ENCODE measurements around the gene CALML3.

The CALML3 gene

DNA sequence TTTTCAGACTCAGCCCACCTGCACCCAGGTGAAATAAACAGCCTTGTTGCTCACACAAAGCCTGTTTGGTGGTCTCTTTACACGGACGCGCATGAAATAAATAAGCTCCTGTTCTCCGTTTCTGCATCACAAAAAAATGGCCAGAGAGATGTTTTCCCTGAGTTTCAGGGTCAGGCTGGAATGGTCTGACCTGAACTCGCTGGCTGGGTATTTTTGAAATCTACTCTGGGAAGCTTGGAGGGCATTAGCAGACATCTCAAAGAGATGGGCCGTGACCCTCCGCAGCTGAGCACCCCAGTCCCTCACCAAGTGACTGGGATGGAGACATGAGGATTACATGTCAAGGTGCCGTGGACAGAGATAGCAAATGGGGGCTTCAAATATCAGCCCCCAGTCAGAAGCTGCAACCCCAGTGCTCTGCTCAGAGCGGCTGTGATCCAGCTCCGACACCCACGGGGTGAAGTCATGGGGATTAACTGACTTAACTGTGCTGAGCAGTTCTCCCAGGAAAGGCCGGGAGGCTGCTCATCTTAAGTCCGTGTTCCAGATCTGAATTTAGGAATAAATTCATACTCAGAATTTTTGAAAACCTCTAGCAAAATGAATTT is 47.7 kb upstream of the CALML3 start:
- Histone ChIP-seq H3K18ac (ENCODE audit: low read depth in 1 of 2, low read length in 2 of 2) (no peak overlapping the region), H3K14ac (ENCODE audit: low read length in 2 of 2) (no peak overlapping the region), H2BK12ac (ENCODE audit: low read length in 2 of 2) (no peak overlapping the region), H2AFZ (ENCODE audit: low read depth, low read length) (no peak overlapping the region), H2AK5ac (ENCODE audit: low read length, severe bottlenecking) (no peak overlapping the region), H3K4me2 (ENCODE audit: low read length, poor library complexity, severe bottlenecking) (no peak overlapping the region), H2BK15ac (ENCODE audit: low read depth, poor library complexity, severe bottlenecking) (no peak overlapping the region), H3K9ac (ENCODE audit: low read length) (no peak overlapping the region), H3K9me3 (ENCODE audit: control insufficient read depth, low read length) (no peaks in the 10 kb centered on the region), H3K23ac (ENCODE audit: low read length in 2 of 2) (no peak overlapping the region), H4K8ac (ENCODE audit: low read length) (no peak overlapping the region), H3K36me3 (ENCODE audit: control insufficient read depth in 1 of 2, insufficient read depth in 2 of 2, low read depth in 1 of 2, low read length in 2 of 2) (no peaks in the 10 kb centered on the region), H4K91ac (ENCODE audit: low read length) (no peak overlapping the region), H3K4ac (ENCODE audit: low read depth in 1 of 2, low read length in 2 of 2) (no peak overlapping the region), H3K27ac (ENCODE audit: low read length, poor library complexity, severe bottlenecking) (no peak overlapping the region), H3K79me1 (replicated peaks; ENCODE audit: low read length, poor library complexity, severe bottlenecking) (no peaks in the 10 kb centered on the region), H2BK120ac (ENCODE audit: low read depth, low read length) (no peak overlapping the region), H2BK5ac (ENCODE audit: low read depth, low read length, poor library complexity, severe bottlenecking) (no peak overlapping the region), H3K4me3 (ENCODE audit: insufficient read depth in 1 of 2, low read depth in 1 of 2, low read length in 2 of 2) (no peak overlapping the region), H3K27me3 (ENCODE audit: control insufficient read depth in 1 of 2, insufficient read depth in 1 of 2, low read length in 2 of 2) (no peaks in the 10 kb centered on the region), H3K4me1 (ENCODE audit: control insufficient read depth, insufficient read depth, low read depth, low read length) (no peaks in the 10 kb centered on the region)
- WGBS, result 78% methylated on average over 13 of the region's 13 CpGs
- DNase-seq, result no peak

DNA sequence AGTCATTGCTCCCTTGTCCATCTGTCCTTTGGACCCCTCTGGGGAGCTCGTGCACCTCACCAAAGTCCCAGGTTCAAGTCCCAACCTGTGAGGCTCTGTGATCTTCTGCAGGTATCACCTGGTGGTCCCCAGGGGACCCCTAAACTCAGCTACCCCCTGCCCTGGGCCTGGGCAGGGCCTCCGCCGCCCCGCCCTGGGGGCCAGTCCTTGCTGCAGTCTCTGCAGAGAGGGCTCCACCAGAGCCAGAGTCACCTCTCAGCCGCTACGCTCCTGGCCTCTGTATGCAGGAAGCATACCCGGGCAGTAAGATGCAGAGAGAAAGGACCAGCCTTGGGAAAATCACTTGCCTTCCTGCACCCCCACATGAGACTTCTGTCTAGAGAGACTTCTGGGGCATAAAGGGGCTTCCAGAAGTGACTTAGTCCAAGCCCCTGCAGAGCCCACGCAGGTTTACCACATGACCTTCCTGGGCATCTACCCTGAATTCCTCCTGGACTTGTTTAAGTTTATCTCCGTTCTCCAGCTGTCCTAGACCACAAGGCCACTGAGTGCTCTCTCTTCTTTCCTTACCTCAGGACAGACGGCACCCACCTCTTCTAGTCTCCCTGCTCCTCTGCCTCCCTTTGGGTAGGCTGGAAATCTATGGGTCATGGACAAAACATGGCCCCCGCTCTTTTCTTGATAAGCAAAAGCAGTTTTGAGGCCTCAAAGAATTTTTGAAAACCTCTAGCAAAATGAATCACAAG is 46.6 kb upstream of the CALML3 start:
- Histone ChIP-seq H3K4me3 (ENCODE audit: insufficient read depth in 1 of 2, low read depth in 1 of 2, low read length in 2 of 2) (no peak overlapping the region), H3K23ac (ENCODE audit: low read length in 2 of 2) (peak overlapping the region in 1 of 2 experiments; percentile 59), H3K9ac (ENCODE audit: low read length) (no peak overlapping the region), H3K14ac (ENCODE audit: low read length in 2 of 2) (no peak overlapping the region), H3K18ac (ENCODE audit: low read depth in 1 of 2, low read length in 2 of 2) (no peak overlapping the region), H2BK120ac (ENCODE audit: low read depth, low read length) (no peak overlapping the region), H2BK12ac (ENCODE audit: low read length in 2 of 2) (no peak overlapping the region), H2BK5ac (ENCODE audit: low read depth, low read length, poor library complexity, severe bottlenecking) (no peak overlapping the region), H3K27ac (ENCODE audit: low read length, poor library complexity, severe bottlenecking) (no peak overlapping the region), H2AFZ (ENCODE audit: low read depth, low read length) (no peak overlapping the region), H3K27me3 (ENCODE audit: control insufficient read depth in 1 of 2, insufficient read depth in 1 of 2, low read length in 2 of 2) (no peaks in the 10 kb centered on the region), H3K4me2 (ENCODE audit: low read length, poor library complexity, severe bottlenecking) (no peak overlapping the region), H3K4me1 (ENCODE audit: control insufficient read depth, insufficient read depth, low read depth, low read length) (no peaks in the 10 kb centered on the region), H2AK5ac (ENCODE audit: low read length, severe bottlenecking) (no peak overlapping the region), H3K79me1 (replicated peaks; ENCODE audit: low read length, poor library complexity, severe bottlenecking) (no peaks in the 10 kb centered on the region), H2BK15ac (ENCODE audit: low read depth, poor library complexity, severe bottlenecking) (no peak overlapping the region), H3K9me3 (ENCODE audit: control insufficient read depth, low read length) (peaks cover 3% of the 10 kb centered on the region), H3K4ac (ENCODE audit: low read depth in 1 of 2, low read length in 2 of 2) (no peak overlapping the region), H3K36me3 (ENCODE audit: control insufficient read depth in 1 of 2, insufficient read depth in 2 of 2, low read depth in 1 of 2, low read length in 2 of 2) (no peaks in the 10 kb centered on the region), H4K8ac (ENCODE audit: low read length) (no peak overlapping the region), H4K91ac (ENCODE audit: low read length) (no peak overlapping the region)
- 90% methylated on average over 11 of the region's 11 CpGs for WGBS
- DNase-seq, result no peak

DNA sequence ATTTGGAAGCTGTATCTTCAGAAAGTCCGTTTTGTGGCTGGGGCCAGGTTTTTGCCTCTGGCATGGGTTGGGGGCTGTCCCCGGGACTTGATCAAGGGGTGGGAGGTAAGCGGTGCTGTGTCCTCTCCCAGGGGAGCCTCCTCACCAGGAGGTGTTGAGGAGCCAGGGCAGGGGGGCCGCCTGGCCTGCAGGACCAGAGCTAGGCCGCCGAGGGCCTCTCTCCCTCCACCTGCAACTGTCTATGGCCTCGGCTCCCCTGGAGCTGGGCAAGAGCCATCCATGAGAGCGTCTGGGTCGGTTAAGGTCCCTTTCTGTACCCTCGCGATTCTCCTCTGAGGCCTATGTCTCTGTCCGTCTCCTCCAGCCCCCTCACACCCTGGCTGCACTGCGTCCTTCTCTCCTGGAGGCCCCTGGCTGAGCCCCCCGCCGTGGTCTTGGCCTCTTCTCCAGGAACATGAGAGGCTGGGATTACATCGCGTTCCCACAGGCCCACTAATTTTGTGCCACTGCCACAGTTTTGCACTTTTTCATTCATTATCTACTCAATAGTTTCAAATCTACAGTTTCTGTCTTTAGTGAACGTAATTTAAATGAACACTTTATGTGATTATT is 46.0 kb upstream of the CALML3 start:
- Histone ChIP-seq H3K18ac (ENCODE audit: low read depth in 1 of 2, low read length in 2 of 2) (no peak overlapping the region), H4K91ac (ENCODE audit: low read length) (peak overlapping the region; percentile 19), H2BK5ac (ENCODE audit: low read depth, low read length, poor library complexity, severe bottlenecking) (no peak overlapping the region), H2AFZ (ENCODE audit: low read depth, low read length) (no peak overlapping the region), H3K4me2 (ENCODE audit: low read length, poor library complexity, severe bottlenecking) (no peak overlapping the region), H2AK5ac (ENCODE audit: low read length, severe bottlenecking) (no peak overlapping the region), H3K4me3 (ENCODE audit: insufficient read depth in 1 of 2, low read depth in 1 of 2, low read length in 2 of 2) (no peak overlapping the region), H3K79me1 (replicated peaks; ENCODE audit: low read length, poor library complexity, severe bottlenecking) (no peaks in the 10 kb centered on the region), H3K14ac (ENCODE audit: low read length in 2 of 2) (no peak overlapping the region), H2BK12ac (ENCODE audit: low read length in 2 of 2) (no peak overlapping the region), H3K27ac (ENCODE audit: low read length, poor library complexity, severe bottlenecking) (no peak overlapping the region), H3K4me1 (ENCODE audit: control insufficient read depth, insufficient read depth, low read depth, low read length) (no peaks in the 10 kb centered on the region), H2BK15ac (ENCODE audit: low read depth, poor library complexity, severe bottlenecking) (no peak overlapping the region), H3K4ac (ENCODE audit: low read depth in 1 of 2, low read length in 2 of 2) (no peak overlapping the region), H3K36me3 (ENCODE audit: control insufficient read depth in 1 of 2, insufficient read depth in 2 of 2, low read depth in 1 of 2, low read length in 2 of 2) (no peaks in the 10 kb centered on the region), H3K9me3 (ENCODE audit: control insufficient read depth, low read length) (peaks cover 3% of the 10 kb centered on the region), H2BK120ac (ENCODE audit: low read depth, low read length) (no peak overlapping the region), H3K27me3 (ENCODE audit: control insufficient read depth in 1 of 2, insufficient read depth in 1 of 2, low read length in 2 of 2) (no peaks in the 10 kb centered on the region), H4K8ac (ENCODE audit: low read length) (peak overlapping the region; percentile 60), H3K23ac (ENCODE audit: low read length in 2 of 2) (no peak overlapping the region), H3K9ac (ENCODE audit: low read length) (no peak overlapping the region)
- 95% methylated on average over 17 of the region's 18 CpGs for WGBS
- DNase-seq, result no peak

DNA sequence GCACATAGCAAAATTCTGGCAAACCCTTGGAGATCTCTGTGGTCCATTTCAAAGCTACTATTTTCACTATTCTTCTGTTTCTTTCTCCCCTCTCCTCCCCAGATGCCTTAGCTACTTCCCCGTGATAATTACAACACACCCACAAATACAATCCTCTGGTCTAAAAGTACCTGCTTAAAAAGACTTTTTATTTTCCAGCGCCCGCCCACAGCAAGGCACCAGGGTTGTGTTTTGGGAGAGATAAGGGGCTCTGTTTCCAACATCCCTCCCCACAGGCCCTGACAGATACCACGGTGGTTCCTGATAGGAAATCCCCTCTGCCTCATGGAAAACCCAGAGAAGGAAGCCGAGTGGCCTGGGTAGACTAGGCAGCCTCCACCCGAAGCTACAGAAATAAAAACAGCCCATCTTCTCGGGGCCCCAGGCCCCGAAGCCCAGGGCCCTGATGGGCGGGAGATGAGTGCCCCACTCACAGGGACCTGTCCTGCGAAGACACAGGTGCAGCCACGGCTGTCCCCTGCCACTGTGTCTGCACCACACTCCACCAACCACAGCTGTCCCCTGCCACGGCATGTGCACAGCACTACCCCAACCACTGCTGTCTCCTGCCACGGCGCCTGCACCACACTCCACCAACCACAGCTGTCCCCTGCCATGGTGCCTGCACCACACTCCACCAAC is 45.1 kb upstream of the CALML3 start:
- Histone ChIP-seq H2BK12ac (ENCODE audit: low read length in 2 of 2) (no peak overlapping the region), H3K36me3 (ENCODE audit: control insufficient read depth in 1 of 2, insufficient read depth in 2 of 2, low read depth in 1 of 2, low read length in 2 of 2) (no peaks in the 10 kb centered on the region), H3K9me3 (ENCODE audit: control insufficient read depth, low read length) (peaks cover 3% of the 10 kb centered on the region), H3K18ac (ENCODE audit: low read depth in 1 of 2, low read length in 2 of 2) (no peak overlapping the region), H3K4ac (ENCODE audit: low read depth in 1 of 2, low read length in 2 of 2) (no peak overlapping the region), H3K23ac (ENCODE audit: low read length in 2 of 2) (no peak overlapping the region), H3K27me3 (ENCODE audit: control insufficient read depth in 1 of 2, insufficient read depth in 1 of 2, low read length in 2 of 2) (peaks cover 0 to under 1% of the 10 kb centered on the region in 2 experiments), H2BK15ac (ENCODE audit: low read depth, poor library complexity, severe bottlenecking) (no peak overlapping the region), H3K9ac (ENCODE audit: low read length) (no peak overlapping the region), H3K4me1 (ENCODE audit: control insufficient read depth, insufficient read depth, low read depth, low read length) (no peaks in the 10 kb centered on the region), H2AFZ (ENCODE audit: low read depth, low read length) (no peak overlapping the region), H4K91ac (ENCODE audit: low read length) (no peak overlapping the region), H2AK5ac (ENCODE audit: low read length, severe bottlenecking) (no peak overlapping the region), H3K14ac (ENCODE audit: low read length in 2 of 2) (peak overlapping the region in 1 of 2 experiments; percentile 48), H3K4me2 (ENCODE audit: low read length, poor library complexity, severe bottlenecking) (no peak overlapping the region), H2BK120ac (ENCODE audit: low read depth, low read length) (no peak overlapping the region), H4K8ac (ENCODE audit: low read length) (no peak overlapping the region), H3K27ac (ENCODE audit: low read length, poor library complexity, severe bottlenecking) (no peak overlapping the region), H3K79me1 (replicated peaks; ENCODE audit: low read length, poor library complexity, severe bottlenecking) (no peaks in the 10 kb centered on the region), H2BK5ac (ENCODE audit: low read depth, low read length, poor library complexity, severe bottlenecking) (no peak overlapping the region), H3K4me3 (ENCODE audit: insufficient read depth in 1 of 2, low read depth in 1 of 2, low read length in 2 of 2) (no peak overlapping the region)
- no peak for DNase-seq
- WGBS, result 83% methylated on average over 13 of the region's 14 CpGs

All from mesenchymal stem cell (in vitro differentiated cells and primary cell).